HG03432 (cell line): ENCODE data around the gene MTHFD2.
"Not testable (repeated sequence)": the region's sequence is repeated elsewhere in the genome, so short reads cannot be mapped to it uniquely, and the experiment has no call there.

ENCODE experiments used
- ATAC-seq: cut with Tn5 transposase; IDR thresholded peaks from one replicate; pipeline ENCODE4 v1.9.1; 2021; ENCODE audit warnings: mild to moderate bottlenecking, moderate library complexity; ENCODE audit not compliant: unreplicated experiment

Gene MTHFD2

GRCh38 chr2:74226648-74227213, 28.3 kb downstream of the MTHFD2 start:
- ATAC-seq: no peak

- no peak for ATAC-seq
Observed at GRCh38 chr2:74227646-74228045, 29.2 kb downstream of the MTHFD2 start.

- no peak for ATAC-seq
Observed at GRCh38 chr2:74228772-74229171, 30.4 kb downstream of the MTHFD2 start.

- not testable (repeated sequence) for ATAC-seq
Observed at GRCh38 chr2:74229865-74230264, 31.4 kb downstream of the MTHFD2 start.

- no peak for ATAC-seq
Observed at GRCh38 chr2:74232426-74232825, 34.0 kb downstream of the MTHFD2 start.

GRCh38 chr2:74233648-74234047, 35.2 kb downstream of the MTHFD2 start:
- no peak for ATAC-seq

GRCh38 chr2:74235041-74235440, 36.6 kb downstream of the MTHFD2 start:
- no peak for ATAC-seq

- no peak for ATAC-seq
Observed at GRCh38 chr2:74238879-74239278, 40.5 kb downstream of the MTHFD2 start.

GRCh38 chr2:74239346-74239745, 40.9 kb downstream of the MTHFD2 start:
- ATAC-seq: no peak

- no peak for ATAC-seq
Observed at GRCh38 chr2:74242354-74243071, 44.1 kb downstream of the MTHFD2 start.

- ATAC-seq: no peak
Observed at GRCh38 chr2:74244286-74244685, 45.9 kb downstream of the MTHFD2 start.

- ATAC-seq: no peak
Observed at GRCh38 chr2:74246496-74247195, 48.2 kb downstream of the MTHFD2 start.

- no peak for ATAC-seq
Observed at GRCh38 chr2:74249406-74250122, 51.1 kb downstream of the MTHFD2 start.

- ATAC-seq: peak; percentile 45
Observed at GRCh38 chr2:74250189-74250631, 51.8 kb downstream of the MTHFD2 start.

- ATAC-seq: no peak
Observed at GRCh38 chr2:74252036-74252435, 53.6 kb downstream of the MTHFD2 start.

- ATAC-seq: no peak
Observed at GRCh38 chr2:74252862-74253261, 54.4 kb downstream of the MTHFD2 start.

- no peak for ATAC-seq
Observed at GRCh38 chr2:74253306-74253970, 55.0 kb downstream of the MTHFD2 start.

GRCh38 chr2:74253971-74254310, 55.5 kb downstream of the MTHFD2 start:
- ATAC-seq: no peak

GRCh38 chr2:74255660-74256213, 57.3 kb downstream of the MTHFD2 start:
- ATAC-seq: no peak

GRCh38 chr2:74259191-74259590, 60.8 kb downstream of the MTHFD2 start:
- ATAC-seq: no peak

- ATAC-seq: no peak
Observed at GRCh38 chr2:74259733-74260132, 61.3 kb downstream of the MTHFD2 start.
